Lower leg skin (tissue), 3 donors: Measurements from ENCODE around the gene GPR158.

Experiments used
- CTCF ChIP-seq, 3 donors: fragments of 450-650 bp; IDR thresholded peaks; one replicate each; pipeline ENCODE4 v1.5.1; 2016; ENCODE audit warnings: antibody characterized with exemption in 3 of 3, mild to moderate bottlenecking in 3 of 3, moderate library complexity in 2 of 3
- POLR2A ChIP-seq, 2 donors: fragments of 450-650 bp; IDR thresholded peaks; one replicate each; pipeline ENCODE4 v1.6.1; 2016 to 2017; ENCODE audit warnings: antibody characterized with exemption in 2 of 2, mild to moderate bottlenecking in 1 of 2, moderate library complexity in 1 of 2

- TF ChIP-seq POLR2A (IDR thresholded peaks at IDR 0.05) (no peak), CTCF (IDR thresholded peaks at IDR 0.05) (no peak)
Observed at GRCh38 chr10:25257646-25258045, 82.8 kb downstream of the GPR158 start.
